ENCODE data around the gene SHISAL2A. TPM values are rescaled to one million over a fixed set of nuclear protein-coding genes. Genes with fewer than 3 reads are reported as not detected.

Gene SHISAL2A
- total RNA-seq, 1 experiment from 2014 or later: 0.26 TPM

- no peaks in the 10 kb centered on the region for H3K4me1 Mint-ChIP-seq (ENCODE audit: insufficient read depth, unreplicated experiment)
- no TSS peak for BruUV-seq (replicated peaks)
- H3K36me3 Mint-ChIP-seq (ENCODE audit: insufficient read depth, unreplicated experiment): no peaks in the 10 kb centered on the region
- no peak for DNase-seq (ENCODE audit: unreplicated experiment)
- no peak overlapping the region for H3K4me3 Mint-ChIP-seq (ENCODE audit: unreplicated experiment)
- H3K27me3 Mint-ChIP-seq (ENCODE audit: insufficient read depth, unreplicated experiment): no peaks in the 10 kb centered on the region
- ChIA-PET CTCF (no interaction called here), POLR2A (no interaction called here)
- intact Hi-C loops (cut with micrococcal nuclease): no loop called here
- no peak overlapping the region for H3K27ac Mint-ChIP-seq (ENCODE audit: low read depth, unreplicated experiment)
- H3K9me3 Mint-ChIP-seq (ENCODE audit: unreplicated experiment): no peaks in the 10 kb centered on the region
- TF ChIP-seq CTCF (IDR thresholded peaks at IDR 0.05; ENCODE audit: unreplicated experiment): no peak
These were observed 11.0 kb upstream of the SHISAL2A start for GRCh38 chr1:52621950-52622349.

GRCh38 chr1:52623812-52624211 lies 9.2 kb upstream of the SHISAL2A start:
- H3K9me3 Mint-ChIP-seq (ENCODE audit: unreplicated experiment): no peaks in the 10 kb centered on the region
- ChIA-PET CTCF (interaction anchor here (0.7 kb wide), 1 partner anchor 48 kb away, joined by 3 read pairs; no protein-coding TSS in a partner anchor), POLR2A (no interaction called here)
- H3K27ac Mint-ChIP-seq (ENCODE audit: low read depth, unreplicated experiment): no peak overlapping the region
- no TSS peak for BruUV-seq (replicated peaks)
- no peak for TF ChIP-seq CTCF (IDR thresholded peaks at IDR 0.05; ENCODE audit: unreplicated experiment)
- H3K27me3 Mint-ChIP-seq (ENCODE audit: insufficient read depth, unreplicated experiment): no peaks in the 10 kb centered on the region
- DNase-seq (ENCODE audit: unreplicated experiment): no peak
- no peaks in the 10 kb centered on the region for H3K36me3 Mint-ChIP-seq (ENCODE audit: insufficient read depth, unreplicated experiment)
- intact Hi-C loops (cut with micrococcal nuclease): no loop called here
- H3K4me3 Mint-ChIP-seq (ENCODE audit: unreplicated experiment): no peak overlapping the region
- H3K4me1 Mint-ChIP-seq (ENCODE audit: insufficient read depth, unreplicated experiment): no peaks in the 10 kb centered on the region

- Mint-ChIP-seq H3K27ac (ENCODE audit: low read depth, unreplicated experiment) (no peak overlapping the region), H3K9me3 (ENCODE audit: unreplicated experiment) (no peaks in the 10 kb centered on the region), H3K36me3 (ENCODE audit: insufficient read depth, unreplicated experiment) (no peaks in the 10 kb centered on the region), H3K4me1 (ENCODE audit: insufficient read depth, unreplicated experiment) (no peaks in the 10 kb centered on the region), H3K27me3 (ENCODE audit: insufficient read depth, unreplicated experiment) (no peaks in the 10 kb centered on the region), H3K4me3 (ENCODE audit: unreplicated experiment) (no peak overlapping the region)
- POLR2A ChIA-PET: no interaction called here
- intact Hi-C loops (cut with micrococcal nuclease): no loop called here
- DNase-seq (ENCODE audit: unreplicated experiment): no peak
- no TSS peak for BruUV-seq (replicated peaks)
- CTCF ChIA-PET: interaction anchor here (0.6 to 1.0 kb wide), 2 partner anchors 19 to 25 kb away, joined by 3 read pairs; no protein-coding TSS in a partner anchor
- no peak for TF ChIP-seq CTCF (IDR thresholded peaks at IDR 0.05; ENCODE audit: unreplicated experiment)
These were observed 5.9 kb upstream of the SHISAL2A start for GRCh38 chr1:52627028-52627427.

- BruUV-seq (replicated peaks): no TSS peak
- POLR2A ChIA-PET: no interaction called here
- no peaks in the 10 kb centered on the region for H3K27me3 Mint-ChIP-seq (ENCODE audit: insufficient read depth, unreplicated experiment)
- TF ChIP-seq CTCF (IDR thresholded peaks at IDR 0.05; ENCODE audit: unreplicated experiment): no peak
- no peaks in the 10 kb centered on the region for H3K9me3 Mint-ChIP-seq (ENCODE audit: unreplicated experiment)
- H3K27ac Mint-ChIP-seq (ENCODE audit: low read depth, unreplicated experiment): no peak overlapping the region
- no peaks in the 10 kb centered on the region for H3K36me3 Mint-ChIP-seq (ENCODE audit: insufficient read depth, unreplicated experiment)
- H3K4me3 Mint-ChIP-seq (ENCODE audit: unreplicated experiment): no peak overlapping the region
- no peaks in the 10 kb centered on the region for H3K4me1 Mint-ChIP-seq (ENCODE audit: insufficient read depth, unreplicated experiment)
- CTCF ChIA-PET: interaction anchor here (0.6 to 1.3 kb wide), 3 partner anchors 23 to 45 kb away, joined by 3 to 8 read pairs (median 3); no protein-coding TSS in a partner anchor
- intact Hi-C loops (cut with micrococcal nuclease): no loop called here
- DNase-seq (ENCODE audit: unreplicated experiment): no peak
These were observed 4.2 kb upstream of the SHISAL2A start for GRCh38 chr1:52628614-52629324.
